Activated naive CD8-positive, alpha-beta T cell treated with anti-CD3 and anti-CD28 coated beads, Interleukin-2, amount 10 ng/mL, durations not matched to agents 7 days and 5 days (primary cell): Measurements from ENCODE around the gene MYO1G. TPM values are rescaled to one million over a fixed set of nuclear protein-coding genes. Genes with fewer than 3 reads are reported as not detected.
"Not testable (repeated sequence)": the region's sequence is repeated elsewhere in the genome, so short reads cannot be mapped to it uniquely, and the experiment has no call there.

Experiments
- ATAC-seq: fragments of 150-1000 bp; cut with Tn5 transposase; one replicate; pipeline ENCODE4 v1.10.0; 2021; ENCODE audit warnings: low read depth, moderate library complexity
- POLR2A ChIA-PET: fragments of 350-600 bp; sonication (Branson Sonifier 250); formaldehyde crosslinking; loops from one replicate; lab custom pipeline; 2021; ENCODE audit warnings: antibody characterized with exemption; lab: Charles Lee
- DNase-seq: peaks from one replicate; pipeline ENCODE4 v3.0.0; 2021
- H3K27ac Mint-ChIP-seq: one replicate; pipeline ENCODE4 v1.8.0; 2022; ENCODE audit warnings: mild to moderate bottlenecking, mixed read lengths
- H3K27me3 Mint-ChIP-seq: one replicate; pipeline ENCODE4 v1.8.0; 2022; ENCODE audit warnings: mild to moderate bottlenecking, moderate library complexity, mixed read lengths
- H3K36me3 Mint-ChIP-seq: one replicate; pipeline ENCODE4 v1.8.0; 2021; ENCODE audit warnings: mild to moderate bottlenecking, mixed read lengths
- H3K4me1 Mint-ChIP-seq: one replicate; pipeline ENCODE4 v1.8.0; 2021; ENCODE audit warnings: mixed read lengths
- H3K4me3 Mint-ChIP-seq: one replicate; pipeline ENCODE4 v1.8.0; 2022; ENCODE audit warnings: mild to moderate bottlenecking, moderate library complexity, mixed read lengths
- H3K9me3 Mint-ChIP-seq: one replicate; pipeline ENCODE4 v1.8.0; 2021; ENCODE audit warnings: mixed read lengths
- total RNA-seq, 2 experiments: library from RNA; stranded (reverse); gene quantifications; one replicate each; pipeline ENCODE4 v1.2.3, GENCODE V29; 2021

Gene MYO1G
- total RNA-seq, 2 experiments from 2014 or later = 382 to 403 TPM

GRCh38 chr7:44958645-44959344 is 20.0 kb downstream of the MYO1G start:
- ATAC-seq (no peak), DNase-seq (no peak)
- no peak overlapping the region for H3K4me3 Mint-ChIP-seq
- H3K36me3 Mint-ChIP-seq = peaks cover 9% of the 10 kb centered on the region
- POLR2A ChIA-PET = interaction anchor here (8.7 kb wide), 1 partner anchor 13 kb away, joined by 76 read pairs; no protein-coding TSS in a partner anchor
- H3K4me1 Mint-ChIP-seq = peaks cover 18% of the 10 kb centered on the region
- H3K9me3 Mint-ChIP-seq = no peaks in the 10 kb centered on the region
- peak overlapping the region; percentile 57 for H3K27ac Mint-ChIP-seq
- peaks cover 9% of the 10 kb centered on the region for H3K27me3 Mint-ChIP-seq

DNA sequence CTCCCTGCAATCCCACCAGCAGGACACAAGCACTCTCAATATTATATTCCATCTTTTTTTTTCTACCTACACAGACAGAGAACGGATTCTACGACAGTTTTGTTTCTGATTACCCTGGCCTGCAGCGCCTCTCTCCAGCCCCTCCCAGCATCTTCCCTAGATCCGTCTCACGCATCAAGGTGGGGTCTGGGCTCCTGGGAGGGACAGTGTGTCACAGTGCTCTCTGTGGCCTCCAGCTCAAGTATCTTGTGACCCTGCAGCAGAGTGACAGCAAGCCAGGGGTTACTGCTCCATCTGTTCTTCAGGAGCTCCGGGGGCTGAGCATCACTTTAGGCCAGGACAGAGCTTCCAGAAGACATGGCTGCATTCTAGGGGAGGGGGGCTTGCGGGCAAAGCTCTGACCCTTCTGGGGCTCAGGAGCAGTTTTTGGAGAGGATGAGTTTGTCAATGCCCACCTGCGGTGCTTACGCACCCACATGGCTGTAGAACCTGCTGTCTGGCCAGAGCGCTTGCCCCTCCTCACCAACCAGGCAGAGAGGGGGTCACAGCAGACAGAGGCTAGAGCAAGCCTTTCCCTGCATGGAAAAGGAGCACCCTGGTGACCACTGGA is 22.6 kb downstream of the MYO1G start:
- DNase-seq (no peak), ATAC-seq (no peak)
- H3K27ac Mint-ChIP-seq = no peak overlapping the region

GRCh38 chr7:44955733-44956132 is 23.1 kb downstream of the MYO1G start:
- Mint-ChIP-seq H3K27ac (no peak overlapping the region), H3K36me3 (peaks cover 7% of the 10 kb centered on the region), H3K9me3 (no peaks in the 10 kb centered on the region), H3K4me1 (peaks cover 18% of the 10 kb centered on the region), H3K27me3 (peaks cover 25% of the 10 kb centered on the region), H3K4me3 (no peak overlapping the region)
- ATAC-seq (no peak), DNase-seq (no peak)
- POLR2A ChIA-PET = interaction anchor here (1.1 to 2.6 kb wide), 6 partner anchors 10 to 43 kb away, joined by 4 to 17 read pairs (median 6); partner anchors contain the start of gene MYO1G

More for the DNA sequence above, 22.6 kb downstream of the MYO1G start:
- H3K4me1 Mint-ChIP-seq = peaks cover 18% of the 10 kb centered on the region
- peaks cover 7% of the 10 kb centered on the region for H3K36me3 Mint-ChIP-seq
- no peaks in the 10 kb centered on the region for H3K9me3 Mint-ChIP-seq
- H3K4me3 Mint-ChIP-seq = no peak overlapping the region
- H3K27me3 Mint-ChIP-seq = peaks cover 20% of the 10 kb centered on the region
- POLR2A ChIA-PET = interaction anchor here (1.1 to 2.6 kb wide), 6 partner anchors 9 to 42 kb away, joined by 4 to 17 read pairs (median 6); no protein-coding TSS in a partner anchor

DNA sequence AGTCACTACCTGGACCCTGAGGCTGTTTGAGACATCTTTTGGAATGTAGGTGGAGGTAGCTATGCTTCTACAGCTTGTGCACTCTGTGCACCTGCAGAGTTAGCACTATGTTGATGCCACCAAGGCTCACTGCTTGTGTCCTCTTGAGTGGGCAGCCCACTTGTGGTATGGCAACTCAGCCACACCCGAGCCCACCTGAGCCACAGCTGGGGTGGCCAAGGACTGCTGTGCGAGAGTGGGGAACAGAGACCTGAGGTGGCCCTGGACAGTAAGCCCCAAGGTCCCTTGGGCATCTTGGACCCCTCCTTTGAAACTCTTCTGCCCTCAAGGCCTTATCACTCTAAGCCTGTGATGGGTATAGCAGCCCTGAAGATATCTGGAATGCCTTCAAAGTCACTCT is 25.7 kb downstream of the MYO1G start:
- ATAC-seq = no peak
- no peak overlapping the region for H3K4me3 Mint-ChIP-seq
- no peaks in the 10 kb centered on the region for H3K4me1 Mint-ChIP-seq
- no peak overlapping the region for H3K27ac Mint-ChIP-seq
- no peaks in the 10 kb centered on the region for H3K9me3 Mint-ChIP-seq
- peaks cover 43% of the 10 kb centered on the region for H3K27me3 Mint-ChIP-seq
- H3K36me3 Mint-ChIP-seq = no peaks in the 10 kb centered on the region
- DNase-seq = no peak
- POLR2A ChIA-PET = interaction anchor here (1.2 kb wide), 1 partner anchor 17 kb away, joined by 4 read pairs; no protein-coding TSS in a partner anchor

- Mint-ChIP-seq H3K4me1 (no peaks in the 10 kb centered on the region), H3K36me3 (no peaks in the 10 kb centered on the region), H3K9me3 (no peaks in the 10 kb centered on the region), H3K27ac (no peak overlapping the region), H3K27me3 (peaks cover 50% of the 10 kb centered on the region), H3K4me3 (no peak overlapping the region)
- DNase-seq (no peak), ATAC-seq (no peak)
- POLR2A ChIA-PET = interaction anchor here (0.6 kb wide), 1 partner anchor 112 kb away, joined by 5 read pairs; no protein-coding TSS in a partner anchor
These were observed 29.5 kb downstream of the MYO1G start for GRCh38 chr7:44949303-44949702.

DNA sequence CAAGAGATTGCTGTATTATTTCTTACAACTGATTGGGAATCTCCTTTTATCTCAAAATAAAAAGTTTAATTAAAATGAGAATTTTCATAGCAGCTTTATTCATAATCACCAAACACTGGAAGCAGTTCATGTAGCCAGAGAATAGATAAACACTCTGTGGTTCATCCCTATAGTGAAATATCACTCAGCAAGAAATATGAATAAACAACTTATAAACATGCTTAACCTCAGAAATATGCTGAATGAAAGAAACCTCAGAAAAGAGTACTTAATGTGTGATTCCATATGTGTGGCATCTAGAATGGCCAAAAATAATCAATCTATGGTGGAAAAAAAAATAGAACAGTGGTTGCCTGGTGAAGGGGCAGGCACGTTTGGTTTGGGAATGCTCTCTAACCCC is 33.3 kb downstream of the MYO1G start:
- Mint-ChIP-seq H3K36me3 (no peaks in the 10 kb centered on the region), H3K27me3 (peaks cover 45% of the 10 kb centered on the region), H3K4me1 (no peaks in the 10 kb centered on the region), H3K27ac (no peak overlapping the region), H3K9me3 (no peaks in the 10 kb centered on the region), H3K4me3 (no peak overlapping the region)
- no peak for DNase-seq
- no peak for ATAC-seq
- POLR2A ChIA-PET = no interaction called here

DNA sequence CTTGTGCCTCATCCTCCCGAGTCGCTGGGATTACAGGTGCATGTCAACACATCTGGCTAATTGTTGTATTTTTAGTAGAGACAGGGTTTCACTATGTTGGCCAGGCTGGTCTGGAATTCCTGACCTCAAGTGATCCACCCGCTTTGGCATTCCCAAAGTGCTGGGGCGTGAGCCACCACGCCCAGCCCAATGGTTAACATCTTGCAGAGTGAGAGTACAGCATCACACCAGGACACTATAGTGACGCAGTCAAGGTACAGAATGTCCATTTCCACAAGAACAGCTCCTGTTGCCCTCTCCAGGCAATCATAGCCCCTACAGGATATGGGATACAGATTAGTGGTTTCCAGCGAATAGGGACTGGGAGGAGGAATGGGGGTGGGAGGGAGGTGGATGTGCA is 34.0 kb downstream of the MYO1G start:
- Mint-ChIP-seq H3K36me3 (no peaks in the 10 kb centered on the region), H3K4me1 (no peaks in the 10 kb centered on the region), H3K9me3 (no peaks in the 10 kb centered on the region), H3K4me3 (no peak overlapping the region), H3K27ac (no peak overlapping the region), H3K27me3 (peaks cover 38% of the 10 kb centered on the region)
- DNase-seq = no peak
- no peak for ATAC-seq
- POLR2A ChIA-PET = no interaction called here

DNA sequence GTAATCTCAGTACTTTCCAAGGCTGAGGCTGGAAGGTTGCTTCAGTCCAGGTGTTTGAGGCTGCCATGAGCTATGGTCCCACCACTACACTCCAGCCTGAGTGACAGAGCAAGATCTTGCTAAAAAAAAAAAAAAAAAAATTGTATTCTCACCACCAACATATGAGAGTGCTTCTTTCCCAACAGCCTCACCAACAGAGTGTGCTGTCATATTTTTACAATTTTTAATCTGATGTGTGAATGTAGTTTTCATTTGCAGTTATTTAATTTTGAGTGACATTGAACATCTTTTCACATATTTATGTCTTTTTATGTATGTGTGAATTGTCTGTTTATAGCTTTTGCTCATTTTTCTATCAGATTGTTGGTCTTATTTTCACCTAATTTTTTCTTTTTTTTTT is 35.2 kb downstream of the MYO1G start:
- POLR2A ChIA-PET = interaction anchor here (0.6 to 0.7 kb wide), 2 partner anchors 147 to 433 kb away, joined by 3 to 5 read pairs; partner anchors contain the start of gene PPIA
- peaks cover 31% of the 10 kb centered on the region for H3K27me3 Mint-ChIP-seq

GRCh38 chr7:44937426-44937825 is 41.4 kb downstream of the MYO1G start:
- Mint-ChIP-seq H3K27me3 (peaks cover 19% of the 10 kb centered on the region), H3K27ac (no peak overlapping the region), H3K4me3 (no peak overlapping the region), H3K9me3 (no peaks in the 10 kb centered on the region), H3K4me1 (peaks cover 7% of the 10 kb centered on the region), H3K36me3 (no peaks in the 10 kb centered on the region)
- ATAC-seq (no peak), DNase-seq (no peak)
- POLR2A ChIA-PET = no interaction called here

More for the DNA sequence above, 35.2 kb downstream of the MYO1G start:
- no peak overlapping the region for H3K4me3 Mint-ChIP-seq
- no peaks in the 10 kb centered on the region for H3K9me3 Mint-ChIP-seq
- H3K36me3 Mint-ChIP-seq = no peaks in the 10 kb centered on the region
- DNase-seq = no peak
- no peaks in the 10 kb centered on the region for H3K4me1 Mint-ChIP-seq
- no peak overlapping the region for H3K27ac Mint-ChIP-seq
- ATAC-seq = no peak

- POLR2A ChIA-PET = no interaction called here
- no peak for ATAC-seq
- no peak overlapping the region for H3K4me3 Mint-ChIP-seq
These were observed 42.5 kb downstream of the MYO1G start for GRCh38 chr7:44936322-44936721.

GRCh38 chr7:44935583-44935982 is 43.2 kb downstream of the MYO1G start:
- DNase-seq = no peak
- peaks cover 14% of the 10 kb centered on the region for H3K27me3 Mint-ChIP-seq
- no peak overlapping the region for H3K4me3 Mint-ChIP-seq
- no peaks in the 10 kb centered on the region for H3K9me3 Mint-ChIP-seq
- POLR2A ChIA-PET = no interaction called here
- no peak overlapping the region for H3K27ac Mint-ChIP-seq
- no peak for ATAC-seq
- H3K36me3 Mint-ChIP-seq = no peaks in the 10 kb centered on the region
- peaks cover 7% of the 10 kb centered on the region for H3K4me1 Mint-ChIP-seq

More at GRCh38 chr7:44936322-44936721, 42.5 kb downstream of the MYO1G start:
- no peak for DNase-seq
- Mint-ChIP-seq H3K27me3 (peaks cover 17% of the 10 kb centered on the region), H3K9me3 (no peaks in the 10 kb centered on the region), H3K27ac (no peak overlapping the region), H3K4me1 (peaks cover 7% of the 10 kb centered on the region), H3K36me3 (no peaks in the 10 kb centered on the region)

DNA sequence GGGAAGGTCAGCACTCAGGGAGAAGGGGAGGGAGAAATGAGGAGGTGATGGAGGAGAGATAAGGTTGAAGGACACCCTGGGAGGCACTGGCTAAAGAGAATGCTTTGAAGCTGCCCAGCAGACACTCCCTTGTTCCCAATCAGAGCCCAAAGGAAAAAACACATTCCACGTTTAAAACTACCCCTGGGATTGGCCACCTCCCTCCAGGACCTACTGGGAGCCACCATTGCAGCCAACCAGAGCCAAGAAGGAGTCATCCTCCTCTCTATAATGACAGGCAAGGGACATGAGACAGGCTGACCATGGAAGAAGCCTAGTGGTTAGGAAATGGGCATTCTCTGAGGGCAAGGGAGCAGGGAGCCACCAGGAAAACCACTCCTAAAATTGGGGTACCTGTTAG is 43.8 kb downstream of the MYO1G start:
- no peaks in the 10 kb centered on the region for H3K9me3 Mint-ChIP-seq
- no peak for ATAC-seq
- H3K36me3 Mint-ChIP-seq = no peaks in the 10 kb centered on the region
- H3K4me1 Mint-ChIP-seq = peaks cover 7% of the 10 kb centered on the region
- POLR2A ChIA-PET = no interaction called here
- peaks cover 20% of the 10 kb centered on the region for H3K27me3 Mint-ChIP-seq
- DNase-seq = no peak
- H3K4me3 Mint-ChIP-seq = no peak overlapping the region
- H3K27ac Mint-ChIP-seq = no peak overlapping the region

DNA sequence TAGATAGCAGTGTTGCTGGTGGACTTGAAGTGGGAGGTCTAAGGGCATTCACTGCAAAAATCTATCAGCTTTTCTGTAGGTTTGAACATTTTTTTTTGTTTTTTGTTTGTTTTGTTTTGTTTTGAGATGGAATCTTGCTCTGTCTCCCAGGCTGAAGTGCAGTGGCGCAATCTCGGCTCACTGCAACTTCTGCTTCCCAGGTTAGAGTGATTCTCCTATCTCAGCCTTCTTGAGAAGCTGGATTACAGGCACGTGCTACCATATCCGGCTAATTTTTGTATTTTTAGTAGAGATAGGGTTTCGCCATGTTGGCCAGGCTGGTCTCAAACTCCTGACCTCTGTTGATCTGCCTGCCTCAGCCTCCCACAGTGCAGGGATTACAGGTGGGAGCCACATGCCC is 44.3 kb downstream of the MYO1G start:
- not testable (repeated sequence) for ATAC-seq, DNase-seq, H3K4me3 Mint-ChIP-seq

GRCh38 chr7:44930921-44931320 is 47.9 kb downstream of the MYO1G start:
- ATAC-seq = no peak
- Mint-ChIP-seq H3K36me3 (no peaks in the 10 kb centered on the region), H3K4me3 (no peak overlapping the region), H3K27ac (no peak overlapping the region), H3K9me3 (no peaks in the 10 kb centered on the region), H3K4me1 (peaks cover under 1% of the 10 kb centered on the region), H3K27me3 (peaks cover 44% of the 10 kb centered on the region)
- DNase-seq = no peak
- POLR2A ChIA-PET = no interaction called here

More for the DNA sequence above, 44.3 kb downstream of the MYO1G start:
- H3K4me1 Mint-ChIP-seq, H3K9me3 Mint-ChIP-seq, H3K36me3 Mint-ChIP-seq, H3K27ac Mint-ChIP-seq, POLR2A ChIA-PET: not testable (repeated sequence)
- H3K27me3 Mint-ChIP-seq = peaks cover 25% of the 10 kb centered on the region
